Measurements from ENCODE around the gene CXCR4.

DNA sequence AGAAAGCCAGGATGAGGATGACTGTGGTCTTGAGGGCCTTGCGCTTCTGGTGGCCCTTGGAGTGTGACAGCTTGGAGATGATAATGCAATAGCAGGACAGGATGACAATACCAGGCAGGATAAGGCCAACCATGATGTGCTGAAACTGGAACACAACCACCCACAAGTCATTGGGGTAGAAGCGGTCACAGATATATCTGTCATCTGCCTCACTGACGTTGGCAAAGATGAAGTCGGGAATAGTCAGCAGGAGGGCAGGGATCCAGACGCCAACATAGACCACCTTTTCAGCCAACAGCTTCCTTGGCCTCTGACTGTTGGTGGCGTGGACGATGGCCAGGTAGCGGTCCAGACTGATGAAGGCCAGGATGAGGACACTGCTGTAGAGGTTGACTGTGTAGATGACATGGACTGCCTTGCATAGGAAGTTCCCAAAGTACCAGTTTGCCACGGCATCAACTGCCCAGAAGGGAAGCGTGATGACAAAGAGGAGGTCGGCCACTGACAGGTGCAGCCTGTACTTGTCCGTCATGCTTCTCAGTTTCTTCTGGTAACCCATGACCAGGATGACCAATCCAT lies 2.7 kb downstream of the CXCR4 start:
- TF ChIP-seq POLR2A (IDR thresholded peaks at IDR 0.05) (no peak), POLR2AphosphoS5 (IDR thresholded peaks at IDR 0.05) (no peak), EP300 (IDR thresholded peaks at IDR 0.05) (no peak)
